ENCODE results near the gene ALKBH7. TPM values are rescaled to one million over a fixed set of nuclear protein-coding genes. Genes with fewer than 3 reads are reported as not detected.
A peak's percentile ranks its signal among the peaks of the same experiment; 100 is the strongest.
"Not testable (repeated sequence)": the region's sequence is repeated elsewhere in the genome, so short reads cannot be mapped to it uniquely, and the experiment has no call there.

ALKBH7 gene
- total RNA-seq, 3 donors from 2014 or later, result 68.3 to 101 (median 76.7) TPM

DNA sequence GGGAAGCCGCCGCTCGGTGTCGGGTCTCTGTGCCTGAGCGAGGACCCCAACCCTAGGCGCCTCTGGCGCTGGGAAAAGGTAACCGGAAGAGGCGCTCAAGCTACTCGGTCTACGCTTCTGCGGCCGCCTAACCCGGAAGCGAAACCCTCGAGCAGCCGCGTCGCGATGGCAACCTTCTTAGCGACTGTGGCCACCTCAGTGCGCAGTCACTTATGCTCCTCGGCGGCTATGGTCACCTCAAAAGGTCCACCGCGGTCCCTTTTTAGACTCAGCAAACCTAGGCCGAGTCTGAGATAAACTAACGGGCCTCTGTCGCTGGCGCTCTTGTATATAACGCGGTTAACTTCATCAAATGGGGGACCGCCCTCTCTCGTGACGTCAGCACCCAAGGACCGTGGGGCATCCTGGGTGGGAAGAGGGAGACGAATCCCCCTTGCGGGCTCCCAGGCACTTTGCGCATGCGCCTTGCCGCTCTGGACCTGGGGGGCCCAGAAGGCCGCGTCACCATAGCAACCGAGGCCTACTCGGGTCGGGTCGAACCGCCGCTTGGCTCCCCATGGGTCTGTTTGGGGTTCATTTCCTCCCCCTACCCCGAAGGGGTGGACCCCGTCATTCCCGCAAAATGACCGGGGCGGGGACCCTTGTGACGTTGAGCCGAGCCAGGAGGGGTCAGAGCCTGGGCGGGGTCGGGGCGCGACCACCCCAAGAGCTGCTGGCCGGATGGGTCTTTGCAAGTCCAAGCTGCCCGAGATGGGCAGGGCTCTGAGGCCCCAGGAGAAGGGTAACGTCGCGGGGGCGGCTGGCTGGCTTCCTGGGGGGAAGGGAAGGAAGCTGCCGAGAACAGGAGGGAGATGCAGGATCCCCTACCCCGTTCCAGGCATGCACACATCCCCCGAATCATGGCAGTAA, 20.7 kb downstream of the ALKBH7 start, which contains the start of gene GTF2F1:
GTF2F1 (minus strand) TSS at position 91 of the 909 bp plus-strand sequence. CDS start 169 bp downstream, outside the sequence.
- TF ChIP-seq POLR2AphosphoS5 (IDR thresholded peaks at IDR 0.05) (peak; percentile 32 to 77 (median 56)), POLR2A (IDR thresholded peaks at IDR 0.05) (peak; percentile 21)
- TF ChIP-seq, protein P1, sequence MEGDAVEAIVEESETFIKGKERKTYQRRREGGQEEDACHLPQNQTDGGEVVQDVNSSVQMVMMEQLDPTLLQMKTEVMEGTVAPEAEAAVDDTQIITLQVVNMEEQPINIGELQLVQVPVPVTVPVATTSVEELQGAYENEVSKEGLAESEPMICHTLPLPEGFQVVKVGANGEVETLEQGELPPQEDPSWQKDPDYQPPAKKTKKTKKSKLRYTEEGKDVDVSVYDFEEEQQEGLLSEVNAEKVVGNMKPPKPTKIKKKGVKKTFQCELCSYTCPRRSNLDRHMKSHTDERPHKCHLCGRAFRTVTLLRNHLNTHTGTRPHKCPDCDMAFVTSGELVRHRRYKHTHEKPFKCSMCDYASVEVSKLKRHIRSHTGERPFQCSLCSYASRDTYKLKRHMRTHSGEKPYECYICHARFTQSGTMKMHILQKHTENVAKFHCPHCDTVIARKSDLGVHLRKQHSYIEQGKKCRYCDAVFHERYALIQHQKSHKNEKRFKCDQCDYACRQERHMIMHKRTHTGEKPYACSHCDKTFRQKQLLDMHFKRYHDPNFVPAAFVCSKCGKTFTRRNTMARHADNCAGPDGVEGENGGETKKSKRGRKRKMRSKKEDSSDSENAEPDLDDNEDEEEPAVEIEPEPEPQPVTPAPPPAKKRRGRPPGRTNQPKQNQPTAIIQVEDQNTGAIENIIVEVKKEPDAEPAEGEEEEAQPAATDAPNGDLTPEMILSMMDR (IDR thresholded peaks at IDR 0.05), result no peak
- Histone ChIP-seq H3K9me3 (no peaks in the 10 kb centered on the region), H3K27me3 (no peaks in the 10 kb centered on the region), H3K4me3 (peak within 1 kb of the TSS; percentile 81 to 86 (median 83)), H3K27ac (peak within 1 kb of the TSS; percentile 97 to 99), H3K4me1 (peaks cover 0 to 8% of the 10 kb centered on the region in 2 donors), H3K36me3 (no peaks in the 10 kb centered on the region)
- intact Hi-C loops (cut with DNase I; ENCODE audit: low total_unique reads), result no loop called here
- peak; percentile 87 to 89 for DNase-seq (ENCODE audit: low spot score in 2 of 2)

DNA sequence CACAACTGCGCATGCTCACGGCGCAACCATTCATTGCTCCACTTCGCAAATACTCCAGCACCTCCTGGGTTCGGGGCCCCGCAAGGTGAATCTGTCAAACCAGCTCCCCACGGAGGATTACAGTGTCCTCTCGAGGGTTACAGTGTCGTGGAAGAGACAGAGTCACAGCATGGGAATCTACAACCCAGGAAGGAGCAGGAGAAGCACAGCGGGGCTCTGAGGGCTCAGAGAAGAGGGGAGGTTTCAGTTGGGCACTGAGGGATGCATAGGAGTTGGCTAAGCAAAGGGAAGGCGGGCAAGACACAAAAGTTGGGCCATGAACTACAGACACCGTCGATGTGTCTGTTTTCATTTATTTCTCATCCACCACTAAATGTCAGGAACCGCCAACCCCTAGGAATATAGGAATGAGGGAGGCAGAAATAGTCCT, 21.4 kb downstream of the ALKBH7 start:
- Histone ChIP-seq H3K4me3 (peak overlapping the region; percentile 81 to 86 (median 83)), H3K9me3 (no peaks in the 10 kb centered on the region), H3K27me3 (no peaks in the 10 kb centered on the region), H3K27ac (peak overlapping the region; percentile 97 to 99), H3K36me3 (no peaks in the 10 kb centered on the region), H3K4me1 (peaks cover 0 to 8% of the 10 kb centered on the region in 2 donors)
- intact Hi-C loops (cut with DNase I; ENCODE audit: low total_unique reads), result no loop called here
- DNase-seq (ENCODE audit: low spot score in 2 of 2), result no peak
- TF ChIP-seq, protein P1 (IDR thresholded peaks at IDR 0.05), result no peak
- TF ChIP-seq POLR2A (IDR thresholded peaks at IDR 0.05) (no peak), POLR2AphosphoS5 (IDR thresholded peaks at IDR 0.05) (no peak)

DNA sequence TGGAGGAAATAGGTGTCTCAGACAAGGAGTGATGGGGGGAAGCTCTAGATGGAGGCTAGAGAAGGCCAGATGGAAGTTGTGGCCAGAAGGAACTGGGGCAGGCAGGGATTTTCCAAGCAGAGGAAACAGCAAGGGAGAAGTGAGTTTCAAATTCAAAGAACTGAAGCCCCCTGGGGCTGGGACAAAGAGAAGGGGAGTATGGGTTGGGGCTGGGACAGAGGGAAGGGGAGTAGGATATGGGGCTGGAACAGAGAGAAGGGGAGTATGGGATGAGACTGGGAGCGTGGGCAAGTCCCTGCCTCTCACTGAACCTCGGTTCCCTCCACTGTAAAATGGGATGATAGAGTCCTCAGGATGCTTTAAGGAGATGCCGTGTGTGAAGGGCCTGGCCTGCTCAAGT, 22.2 kb downstream of the ALKBH7 start:
- intact Hi-C loops (cut with DNase I; ENCODE audit: low total_unique reads), result no loop called here
- no peak for DNase-seq (ENCODE audit: low spot score in 2 of 2)
- no peaks in the 10 kb centered on the region for H3K9me3 ChIP-seq
- H3K27me3 ChIP-seq, result no peaks in the 10 kb centered on the region
- no peak overlapping the region for H3K27ac ChIP-seq
- peaks cover 0 to 8% of the 10 kb centered on the region in 2 donors for H3K4me1 ChIP-seq
- no peak overlapping the region for H3K4me3 ChIP-seq
- TF ChIP-seq POLR2A (IDR thresholded peaks at IDR 0.05) (no peak), POLR2AphosphoS5 (IDR thresholded peaks at IDR 0.05) (no peak)
- H3K36me3 ChIP-seq, result no peaks in the 10 kb centered on the region

DNA sequence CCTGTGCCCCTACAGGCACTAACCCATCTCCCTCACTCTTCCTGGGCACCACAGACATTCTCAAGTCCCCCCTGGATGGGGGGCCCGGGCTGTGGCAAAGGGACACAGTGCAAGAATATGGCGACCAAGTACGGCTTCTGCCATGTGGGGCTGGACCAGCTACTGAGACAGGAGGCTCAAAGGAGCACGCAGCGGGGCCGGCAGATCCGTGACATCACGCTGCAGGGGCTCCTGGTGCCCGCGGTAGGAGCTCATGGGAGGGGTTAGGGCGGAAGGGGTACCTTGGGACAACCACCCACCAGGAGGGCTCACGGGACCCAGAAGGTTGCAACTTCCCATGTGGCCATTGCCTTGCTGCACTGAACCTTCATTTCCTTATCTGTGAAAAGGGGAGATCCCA, 23.7 kb downstream of the ALKBH7 start:
- no peaks in the 10 kb centered on the region for H3K9me3 ChIP-seq
- no peak for DNase-seq (ENCODE audit: low spot score in 2 of 2)
- no peaks in the 10 kb centered on the region for H3K27me3 ChIP-seq
- H3K27ac ChIP-seq, result no peak overlapping the region
- H3K36me3 ChIP-seq, result no peaks in the 10 kb centered on the region
- no peak overlapping the region for H3K4me3 ChIP-seq
- intact Hi-C loops (cut with DNase I; ENCODE audit: low total_unique reads), result no loop called here
- H3K4me1 ChIP-seq, result peaks cover 0 to 8% of the 10 kb centered on the region in 2 donors
- TF ChIP-seq POLR2AphosphoS5 (IDR thresholded peaks at IDR 0.05) (no peak), POLR2A (IDR thresholded peaks at IDR 0.05) (no peak)
- TF ChIP-seq, protein P1 (IDR thresholded peaks at IDR 0.05), result no peak

DNA sequence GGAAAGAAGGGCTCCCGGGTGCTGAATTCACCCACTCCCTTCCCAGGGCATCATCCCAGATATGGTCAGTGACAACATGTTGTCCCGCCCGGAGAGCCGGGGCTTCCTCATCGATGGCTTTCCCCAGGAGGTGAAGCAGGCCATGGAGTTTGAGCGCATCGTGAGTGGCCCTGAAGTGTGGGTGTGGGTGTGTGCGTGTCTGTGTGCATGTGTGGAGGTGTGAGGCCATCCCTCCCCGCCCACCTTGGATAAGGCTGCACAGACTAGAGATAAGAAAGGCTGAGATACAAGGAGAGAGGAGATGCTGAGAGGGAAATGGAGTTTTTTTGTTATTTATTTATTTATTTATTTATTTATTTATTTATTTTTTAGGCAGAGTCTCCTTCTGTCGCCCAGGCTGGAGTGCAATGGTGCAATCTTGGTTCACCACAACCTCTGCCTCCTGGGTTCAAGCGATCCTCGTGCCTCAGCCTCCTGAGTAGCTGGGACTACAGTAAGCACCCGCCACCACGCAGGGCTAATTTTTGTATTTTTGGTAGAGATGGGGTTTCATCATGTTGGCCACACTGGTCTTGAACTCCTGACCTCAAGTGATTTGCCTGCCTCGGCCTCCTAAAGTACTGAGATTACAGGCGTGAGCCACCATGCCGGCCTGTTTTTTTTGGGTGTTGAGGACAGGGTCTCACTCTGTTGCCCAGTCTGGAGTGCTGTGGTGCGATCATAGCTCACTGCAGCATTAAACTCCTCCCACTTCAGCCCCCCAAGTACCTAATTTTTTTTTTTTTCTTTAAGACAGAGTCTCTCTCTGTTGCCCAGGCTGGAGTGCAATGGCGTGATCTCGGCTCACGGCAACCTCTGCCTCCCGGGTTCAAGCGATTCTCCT, 27.7 kb downstream of the ALKBH7 start:
- H3K4me1 ChIP-seq; H3K4me3 ChIP-seq; intact Hi-C loops (cut with DNase I; ENCODE audit: low total_unique reads); H3K9me3 ChIP-seq; DNase-seq (ENCODE audit: low spot score in 2 of 2); H3K27ac ChIP-seq; H3K27me3 ChIP-seq; H3K36me3 ChIP-seq: not testable (repeated sequence)

Data from breast epithelium (tissue), 4 donors.